ENCODE data around the gene GBP2.

GBP2 gene

GRCh38 chr1:89063094-89063493 is 62.8 kb downstream of the GBP2 start:
- TF ChIP-seq Cebpa-rat (IDR thresholded peaks at IDR 0.05), result no peak
- Histone ChIP-seq H3K9me3 (replicated peaks in 1 of 11) (no peaks in the 10 kb centered on the region), H3K9ac (no peak overlapping the region), H3K27me3 (no peaks in the 10 kb centered on the region), H4K20me1 (no peaks in the 10 kb centered on the region), H3K36me3 (peaks cover 0 to 21% (median 0%) of the 10 kb centered on the region in 11 experiments; a peak in 4 of 22 replicates), H3K4me2 (no peak overlapping the region), H3K4me1 (peaks cover 4 to 21% (median 15%) of the 10 kb centered on the region in 10 experiments; a peak in 17 of 20 replicates), H3K27ac (no peak overlapping the region), H3K4me3 (no peak overlapping the region)

GRCh38 chr1:89060091-89060490 is 65.8 kb downstream of the GBP2 start:
- Histone ChIP-seq H3K9me3 (replicated peaks in 1 of 11) (no peaks in the 10 kb centered on the region), H3K4me2 (no peak overlapping the region), H3K36me3 (peaks cover 0 to 47% (median 0%) of the 10 kb centered on the region in 11 experiments; a peak in 4 of 22 replicates), H3K9ac (no peak overlapping the region), H3K4me1 (peaks cover 0 to 14% (median 9%) of the 10 kb centered on the region in 10 experiments; a peak in 12 of 20 replicates), H3K27ac (no peak overlapping the region), H4K20me1 (no peaks in the 10 kb centered on the region), H3K27me3 (no peaks in the 10 kb centered on the region), H3K4me3 (no peak overlapping the region)
- no peak for TF ChIP-seq Cebpa-rat (IDR thresholded peaks at IDR 0.05)

Measured in BLaER1 treated with 17β-estradiol and CSF1 and Interleukin-3, amounts not matched to agents 10 nM and 100 nM (cell line).